CD14-positive monocyte (primary cell): ENCODE results near the gene ZCCHC14. TPM values are rescaled to one million over a fixed set of nuclear protein-coding genes. Genes with fewer than 3 reads are reported as not detected.

Experiments
- DNase-seq, 3 donors: peaks; one replicate each; pipeline ENCODE4 v3.0.0-alpha.2; 2011 to 2022
- H2AFZ ChIP-seq: 2 replicates; pipeline ENCODE4 v1.6.0; 2012; ENCODE audit warnings: mild to moderate bottlenecking, low read depth, low read length, inconsistent platforms; ENCODE audit not compliant: insufficient read depth, poor library complexity, severe bottlenecking
- H3K27ac ChIP-seq, 2 donors: 1 replicate in 1 of 2; 2 replicates in 1 of 2; pipeline ENCODE4 v1.5.1; 2012 to 2013; ENCODE audit warnings: low read length in 2 of 2, control low read depth in 1 of 2, inconsistent platforms in 1 of 2, low read depth in 1 of 2, mild to moderate bottlenecking in 1 of 2
- H3K27me3 ChIP-seq, 2 donors: one replicate each; pipeline versions ENCODE4 v1.6.0 to v1.6.1; 2011 to 2013; ENCODE audit warnings: low read length in 2 of 2; ENCODE audit not compliant: control insufficient read depth in 2 of 2, insufficient read depth in 2 of 2
- H3K36me3 ChIP-seq, 2 donors: replicated peaks in 1 of 2; 1 replicate in 1 of 2; 2 replicates in 1 of 2; pipeline versions ENCODE4 v1.5.1 to v1.6.1; 2012 to 2013; ENCODE audit warnings: low read length in 2 of 2, control low read depth in 1 of 2, inconsistent platforms in 1 of 2, mild to moderate bottlenecking in 1 of 2; ENCODE audit not compliant: insufficient read depth in 2 of 2, control insufficient read depth in 1 of 2
- H3K4me1 ChIP-seq, 2 donors: 1 replicate in 1 of 2; 2 replicates in 1 of 2; pipeline versions ENCODE4 v1.5.1 to v1.6.1; 2012 to 2013; ENCODE audit warnings: low read length in 2 of 2, control low read depth in 1 of 2, inconsistent platforms in 1 of 2, mild to moderate bottlenecking in 1 of 2, moderate library complexity in 1 of 2; ENCODE audit not compliant: insufficient read depth in 2 of 2, control insufficient read depth in 1 of 2
- H3K4me2 ChIP-seq: replicated peaks from 2 replicates; pipeline ENCODE3; 2012; ENCODE audit warnings: low read length, moderate library complexity, mild to moderate bottlenecking; ENCODE audit not compliant: poor library complexity, severe bottlenecking; ENCODE audit errors: extremely low read depth
- H3K4me3 ChIP-seq, 3 experiments: fragments of 200-600 bp in 1 of 3; sonication (generic) in 1 of 3; replicated peaks in 1 of 3; 1 replicate in 2 of 3; 2 replicates in 1 of 3; pipeline ENCODE4 v1.5.1; 2011 to 2013; ENCODE audit warnings: low read length in 3 of 3, mild to moderate bottlenecking in 3 of 3, control low read depth in 2 of 3, low read depth in 2 of 3, inconsistent platforms in 1 of 3, moderate library complexity in 1 of 3
- H3K79me2 ChIP-seq: 2 replicates; pipeline ENCODE4 v1.6.0; 2012; ENCODE audit warnings: mild to moderate bottlenecking, control low read depth, inconsistent platforms, low read length, moderate library complexity; ENCODE audit not compliant: insufficient read depth
- H3K9ac ChIP-seq: 2 replicates; pipeline ENCODE4 v1.6.0; 2017; ENCODE audit warnings: low read length, mild to moderate bottlenecking; ENCODE audit not compliant: insufficient read depth, poor library complexity, severe bottlenecking
- H3K9me3 ChIP-seq, 2 donors: replicated peaks in 1 of 2; 1 replicate in 1 of 2; 2 replicates in 1 of 2; pipeline versions ENCODE4 v1.5.1 to v1.6.1; 2012 to 2013; ENCODE audit warnings: low read length in 2 of 2, control low read depth in 1 of 2; ENCODE audit not compliant: control insufficient read depth in 1 of 2, insufficient read depth in 1 of 2
- H4K20me1 ChIP-seq: 2 replicates; pipeline ENCODE4 v1.6.0; 2012; ENCODE audit warnings: mild to moderate bottlenecking, low read length, control low read depth, moderate library complexity; ENCODE audit not compliant: insufficient read depth
- H3K27ac Mint-ChIP-seq, 7 donors: one replicate each; pipeline ENCODE4 v1.8.0; 2020; ENCODE audit warnings: mild to moderate bottlenecking in 7 of 7, mixed read lengths in 7 of 7, moderate library complexity in 6 of 7, inconsistent platforms in 2 of 7
- H3K27me3 Mint-ChIP-seq, 3 donors: one replicate each; pipeline ENCODE4 v1.8.0; 2021 to 2022; ENCODE audit warnings: low read depth in 3 of 3, mild to moderate bottlenecking in 3 of 3, mixed read lengths in 3 of 3, moderate library complexity in 3 of 3, inconsistent platforms in 1 of 3
- H3K36me3 Mint-ChIP-seq, 2 donors: one replicate each; pipeline ENCODE4 v1.8.0; 2020; ENCODE audit warnings: mixed read lengths in 2 of 2, inconsistent platforms in 1 of 2, mild to moderate bottlenecking in 1 of 2
- H3K4me1 Mint-ChIP-seq: one replicate; pipeline ENCODE4 v1.8.0; 2020; ENCODE audit warnings: mild to moderate bottlenecking, mixed read lengths
- H3K4me3 Mint-ChIP-seq, 2 donors: one replicate each; pipeline ENCODE4 v1.8.0; 2020; ENCODE audit warnings: mild to moderate bottlenecking in 2 of 2, mixed read lengths in 2 of 2, moderate library complexity in 1 of 2
- H3K9me3 Mint-ChIP-seq, 7 donors: one replicate each; pipeline ENCODE4 v1.8.0; 2020 to 2022; ENCODE audit warnings: mixed read lengths in 7 of 7, mild to moderate bottlenecking in 6 of 7, moderate library complexity in 6 of 7, inconsistent platforms in 2 of 7
- CTCF ChIP-seq: fragments of 200-600 bp; IDR thresholded peaks from one replicate; pipeline ENCODE4 v1.8.0; 2022; ENCODE audit warnings: antibody characterized with exemption, mild to moderate bottlenecking
- WGBS: methylation state at CpG from one replicate; pipeline ENCODE4 v1.1.5; 2013; ENCODE audit warnings: missing lambda C conversion rate; ENCODE audit not compliant: insufficient coverage; 5-methylcytosine and 5-hydroxymethylcytosine counted together
- intact Hi-C, 2 donors: fragments of 100-400 bp; cut with micrococcal nuclease; formaldehyde crosslinking; loops; one replicate each; pipeline versions ENCODE4 v1.15.0 to v1.15.1; 2023
- polyA plus RNA-seq, 3 donors: library from polyadenylated mRNA; depleted of rRNA in 1 of 3; unstranded in 2 of 3; stranded (reverse) in 1 of 3; fragments of 300-500 nt in 2 of 3; fragments of >200 nt in 1 of 3; fragmentation: Illumina TruSeq in 2 of 3; gene quantifications; 1 replicate in 2 of 3; 2 replicates in 1 of 3; pipeline ENCODE4 v1.2.3, GENCODE V29; 2012 to 2021

Gene ZCCHC14
- polyA plus RNA-seq, 3 donors, result 0.11 to 4.0 (median 0.22) TPM

GRCh38 chr16:87418644-87419043, 74.2 kb downstream of the ZCCHC14 start:
- no peak overlapping the region for H2AFZ ChIP-seq
- H3K4me1 ChIP-seq, result no peaks in the 10 kb centered on the region
- H3K36me3 ChIP-seq, result peaks cover 28 to 47% of the 10 kb centered on the region in 2 donors
- 85% methylated on average over 4 of the region's 6 CpGs for WGBS
- Mint-ChIP-seq H3K27me3 (peaks cover 0 to 3% (median 2%) of the 10 kb centered on the region in 3 donors), H3K9me3 (peaks cover 0 to 3% (median 0%) of the 10 kb centered on the region in 7 donors), H3K4me1 (no peaks in the 10 kb centered on the region), H3K36me3 (peaks cover 52 to 79% of the 10 kb centered on the region in 2 donors), H3K4me3 (no peak overlapping the region), H3K27ac (no peak overlapping the region)
- no peaks in the 10 kb centered on the region for H3K9me3 ChIP-seq
- H3K4me3 ChIP-seq, result no peak overlapping the region
- H3K4me2 ChIP-seq, result no peak overlapping the region
- no peak for TF ChIP-seq CTCF
- H3K9ac ChIP-seq, result no peak overlapping the region
- H3K79me2 ChIP-seq, result no peaks in the 10 kb centered on the region
- no peak overlapping the region for H3K27ac ChIP-seq
- DNase-seq, result no peak
- intact Hi-C loops, result loop anchor here in 1 of 2 donors (5.0 kb wide), 1 partner anchor 219 kb away; no protein-coding TSS in a partner anchor
- H4K20me1 ChIP-seq, result no peaks in the 10 kb centered on the region
- H3K27me3 ChIP-seq, result no peaks in the 10 kb centered on the region

DNA sequence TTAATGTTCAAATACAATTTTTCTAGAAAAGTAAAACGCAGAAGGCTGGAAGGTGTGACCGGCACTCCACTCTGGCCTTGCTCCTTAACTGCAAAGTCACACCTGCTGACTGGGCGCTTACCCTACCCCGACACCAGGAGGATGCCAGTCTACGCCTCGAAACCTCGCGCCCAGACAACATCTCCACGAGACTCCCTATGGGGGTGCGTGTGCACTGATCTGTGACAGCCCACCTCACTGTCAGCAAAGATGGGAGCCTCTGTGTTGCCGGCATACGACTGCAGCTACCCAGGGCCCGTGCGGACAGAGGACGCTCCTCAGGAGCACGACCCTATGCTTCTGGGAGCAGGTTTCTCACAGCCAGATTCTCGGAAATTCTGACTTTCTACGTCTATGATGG, 74.6 kb downstream of the ZCCHC14 start:
- no peaks in the 10 kb centered on the region for H3K4me1 Mint-ChIP-seq
- Histone ChIP-seq H3K79me2 (no peaks in the 10 kb centered on the region), H3K27me3 (no peaks in the 10 kb centered on the region), H3K9me3 (no peaks in the 10 kb centered on the region), H3K36me3 (peaks cover 27 to 48% of the 10 kb centered on the region in 2 donors), H3K9ac (no peak overlapping the region), H3K4me3 (no peak overlapping the region), H2AFZ (no peak overlapping the region), H3K4me1 (no peaks in the 10 kb centered on the region), H3K4me2 (no peak overlapping the region), H4K20me1 (no peaks in the 10 kb centered on the region), H3K27ac (no peak overlapping the region)
- no peak for TF ChIP-seq CTCF
- H3K27me3 Mint-ChIP-seq, result peaks cover 0 to 3% (median 2%) of the 10 kb centered on the region in 3 donors
- H3K9me3 Mint-ChIP-seq, result peaks cover 0 to 3% (median 0%) of the 10 kb centered on the region in 7 donors
- no peak for DNase-seq
- intact Hi-C loops, result loop anchor here in 1 of 2 donors (5.0 kb wide), 1 partner anchor 219 kb away; no protein-coding TSS in a partner anchor
- H3K36me3 Mint-ChIP-seq, result peaks cover 53 to 79% of the 10 kb centered on the region in 2 donors
- H3K4me3 Mint-ChIP-seq, result no peak overlapping the region
- WGBS, result 95% methylated on average over 18 of the region's 18 CpGs
- no peak overlapping the region for H3K27ac Mint-ChIP-seq
